ENCODE results near the gene SLC1A5.

DNA sequence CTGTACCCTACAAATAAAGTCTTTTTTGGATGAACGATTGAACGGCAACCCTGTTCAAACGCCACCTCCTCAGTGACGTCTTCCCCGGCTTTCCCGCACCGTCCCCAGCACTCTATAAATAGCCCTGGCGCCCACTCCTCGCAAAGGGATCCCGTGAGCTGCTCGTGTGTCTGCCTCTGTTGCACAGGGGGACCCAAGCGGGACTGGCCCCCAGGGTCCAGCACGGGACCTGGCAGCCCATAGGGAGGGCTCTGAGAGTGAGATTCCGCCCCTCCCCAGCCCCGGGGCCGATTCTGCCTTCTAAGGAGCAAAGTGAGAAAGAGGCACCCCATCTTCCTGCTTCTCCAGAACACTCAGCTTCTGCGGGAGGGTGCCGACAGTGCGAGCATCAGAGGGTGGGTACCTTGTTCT is 50.6 kb downstream of the SLC1A5 start:
- no peak for TF ChIP-seq POLR2A (IDR thresholded peaks at IDR 0.05; ENCODE audit: low read depth, low read length)
- TF ChIP-seq, protein P1, sequence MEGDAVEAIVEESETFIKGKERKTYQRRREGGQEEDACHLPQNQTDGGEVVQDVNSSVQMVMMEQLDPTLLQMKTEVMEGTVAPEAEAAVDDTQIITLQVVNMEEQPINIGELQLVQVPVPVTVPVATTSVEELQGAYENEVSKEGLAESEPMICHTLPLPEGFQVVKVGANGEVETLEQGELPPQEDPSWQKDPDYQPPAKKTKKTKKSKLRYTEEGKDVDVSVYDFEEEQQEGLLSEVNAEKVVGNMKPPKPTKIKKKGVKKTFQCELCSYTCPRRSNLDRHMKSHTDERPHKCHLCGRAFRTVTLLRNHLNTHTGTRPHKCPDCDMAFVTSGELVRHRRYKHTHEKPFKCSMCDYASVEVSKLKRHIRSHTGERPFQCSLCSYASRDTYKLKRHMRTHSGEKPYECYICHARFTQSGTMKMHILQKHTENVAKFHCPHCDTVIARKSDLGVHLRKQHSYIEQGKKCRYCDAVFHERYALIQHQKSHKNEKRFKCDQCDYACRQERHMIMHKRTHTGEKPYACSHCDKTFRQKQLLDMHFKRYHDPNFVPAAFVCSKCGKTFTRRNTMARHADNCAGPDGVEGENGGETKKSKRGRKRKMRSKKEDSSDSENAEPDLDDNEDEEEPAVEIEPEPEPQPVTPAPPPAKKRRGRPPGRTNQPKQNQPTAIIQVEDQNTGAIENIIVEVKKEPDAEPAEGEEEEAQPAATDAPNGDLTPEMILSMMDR (IDR thresholded peaks at IDR 0.05; ENCODE audit: extremely low read depth in 1 of 2, insufficient read depth in 1 of 2, low read depth in 1 of 2, low read length in 2 of 2), result no peak
- TF ChIP-seq MYC (IDR thresholded peaks at IDR 0.05; ENCODE audit: low read depth, low read length), result no peak
- TF ChIP-seq POLR2AphosphoS5 (IDR thresholded peaks at IDR 0.05; ENCODE audit: insufficient read depth, low read depth, low read length), result no peak
- TF ChIP-seq, protein P2, sequence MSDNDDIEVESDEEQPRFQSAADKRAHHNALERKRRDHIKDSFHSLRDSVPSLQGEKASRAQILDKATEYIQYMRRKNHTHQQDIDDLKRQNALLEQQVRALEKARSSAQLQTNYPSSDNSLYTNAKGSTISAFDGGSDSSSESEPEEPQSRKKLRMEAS (IDR thresholded peaks at IDR 0.05; ENCODE audit: insufficient read depth, insufficient read length), result no peak
- TF ChIP-seq EZH2 (IDR thresholded peaks at IDR 0.05; ENCODE audit: borderline replicate concordance, low read depth, low read length, severe bottlenecking), result no peak
- no peak for TF ChIP-seq JUN (IDR thresholded peaks at IDR 0.05; ENCODE audit: borderline replicate concordance, insufficient read depth, insufficient read length, low read depth)
- no peak for TF ChIP-seq FOS (IDR thresholded peaks at IDR 0.05; ENCODE audit: borderline replicate concordance, insufficient read depth, low read length)
- TF ChIP-seq GATA2 (IDR thresholded peaks at IDR 0.05; ENCODE audit: insufficient read depth, insufficient read length, low read depth, low read length), result no peak

Data from endothelial cell of umbilical vein (primary cell).